ENCODE measurements around the gene NCKAP5. TPM values are rescaled to one million over a fixed set of nuclear protein-coding genes. Genes with fewer than 3 reads are reported as not detected.
"Not testable (repeated sequence)": the region's sequence is repeated elsewhere in the genome, so short reads cannot be mapped to it uniquely, and the experiment has no call there.

Gene NCKAP5
- total and polyA plus RNA-seq, 4 donors, result 2.3 to 20.2 (median 8.1) TPM

- peaks cover 0 to 4% (median 0%) of the 10 kb centered on the region in 4 donors for H3K9me3 ChIP-seq (ENCODE audit: control insufficient read depth in 4 of 4, insufficient read depth in 3 of 4, low read length in 3 of 4)
- no peak overlapping the region for H3K4me3 ChIP-seq
- no peak overlapping the region for H3K27ac ChIP-seq (ENCODE audit: low read depth in 1 of 2, low read length in 1 of 2)
- H3K27me3 ChIP-seq (ENCODE audit: control insufficient read depth in 3 of 3, insufficient read depth in 3 of 3, low read length in 2 of 3), result no peaks in the 10 kb centered on the region
- DNase-seq (no peak), ATAC-seq (ENCODE audit: insufficient read depth, low FRiP score) (no peak)
- 85 to 90% methylated on average over 3 of the region's 3 CpGs for WGBS, 2 donors
- H3K9ac ChIP-seq (ENCODE audit: insufficient read depth in 1 of 2, low read length in 2 of 2), result no peak overlapping the region
- no peak for TF ChIP-seq CTCF (IDR thresholded peaks at IDR 0.05; ENCODE audit: control extremely low read depth, extremely low read depth)
- no peaks in the 10 kb centered on the region for H3K36me3 ChIP-seq (ENCODE audit: control insufficient read depth in 4 of 4, insufficient read depth in 4 of 4, low read length in 4 of 4)
- peaks cover 0 to 2% (median 0%) of the 10 kb centered on the region in 5 donors for H3K4me1 ChIP-seq (ENCODE audit: control insufficient read depth in 5 of 5, insufficient read depth in 5 of 5, low read length in 5 of 5)
Measured at GRCh38 chr2:132814651-132815050, 753.6 kb downstream of the NCKAP5 start.

GRCh38 chr2:132813422-132813821 lies 754.8 kb downstream of the NCKAP5 start:
- no peak overlapping the region for H3K27ac ChIP-seq (ENCODE audit: low read depth in 1 of 2, low read length in 1 of 2)
- WGBS, 2 donors, result 71 to 79% methylated on average over 2 of the region's 2 CpGs
- H3K9ac ChIP-seq (ENCODE audit: insufficient read depth in 1 of 2, low read length in 2 of 2), result no peak overlapping the region
- H3K36me3 ChIP-seq (ENCODE audit: control insufficient read depth in 4 of 4, insufficient read depth in 4 of 4, low read length in 4 of 4), result no peaks in the 10 kb centered on the region
- no peaks in the 10 kb centered on the region for H3K27me3 ChIP-seq (ENCODE audit: control insufficient read depth in 3 of 3, insufficient read depth in 3 of 3, low read length in 2 of 3)
- TF ChIP-seq CTCF (IDR thresholded peaks at IDR 0.05; ENCODE audit: control extremely low read depth, extremely low read depth), result no peak
- DNase-seq (no peak), ATAC-seq (ENCODE audit: insufficient read depth, low FRiP score) (no peak)
- peaks cover 0 to 2% (median 0%) of the 10 kb centered on the region in 5 donors for H3K4me1 ChIP-seq (ENCODE audit: control insufficient read depth in 5 of 5, insufficient read depth in 5 of 5, low read length in 5 of 5)
- peaks cover 0 to 4% (median 0%) of the 10 kb centered on the region in 4 donors for H3K9me3 ChIP-seq (ENCODE audit: control insufficient read depth in 4 of 4, insufficient read depth in 3 of 4, low read length in 3 of 4)
- H3K4me3 ChIP-seq, result no peak overlapping the region

DNA sequence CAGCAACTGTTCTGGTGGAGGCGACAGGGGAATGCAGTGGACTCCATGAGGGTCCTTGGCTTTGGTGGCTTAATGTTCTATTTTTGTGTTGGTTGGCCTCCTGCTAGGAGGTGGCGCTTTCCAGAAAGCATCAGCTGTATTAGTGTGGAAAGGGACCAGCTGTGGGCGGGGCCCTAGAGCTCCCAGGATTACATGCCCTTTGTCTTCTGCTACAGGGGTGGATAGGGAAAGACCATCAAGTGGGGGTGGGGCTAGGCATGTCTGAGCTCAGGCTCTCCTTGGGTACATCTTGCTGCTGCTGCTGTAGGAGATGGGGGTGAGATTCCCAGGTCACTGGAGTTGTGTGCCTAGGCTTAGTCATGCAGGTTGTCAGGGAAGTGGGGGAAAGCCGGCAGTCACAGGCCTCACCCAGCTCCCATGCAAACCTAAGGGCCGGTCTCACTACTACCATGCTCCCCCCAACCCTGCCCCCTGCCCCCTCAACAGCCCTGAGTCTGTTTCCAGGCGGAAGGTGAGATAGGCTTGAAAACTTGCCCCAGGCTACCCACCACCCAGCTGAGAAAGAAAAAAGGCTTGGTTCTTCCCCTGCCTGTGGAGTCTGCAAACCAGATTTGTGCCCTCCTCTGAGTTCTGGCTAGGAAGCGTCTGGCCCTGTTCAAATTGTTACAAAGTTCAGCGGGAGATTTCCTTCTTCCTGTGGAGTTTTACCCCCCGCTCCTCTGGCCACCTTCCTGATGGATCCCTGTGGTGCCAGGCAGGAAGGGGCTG lies 756.9 kb downstream of the NCKAP5 start:
- 77 to 84% methylated on average over 9 of the region's 9 CpGs for WGBS, 2 donors
- peaks cover 0 to 1% (median 0%) of the 10 kb centered on the region in 4 donors for H3K9me3 ChIP-seq (ENCODE audit: control insufficient read depth in 4 of 4, insufficient read depth in 3 of 4, low read length in 3 of 4)
- H3K27me3 ChIP-seq (ENCODE audit: control insufficient read depth in 3 of 3, insufficient read depth in 3 of 3, low read length in 2 of 3), result no peaks in the 10 kb centered on the region
- DNase-seq (no peak), ATAC-seq (ENCODE audit: insufficient read depth, low FRiP score) (no peak)
- H3K4me3 ChIP-seq, result no peak overlapping the region
- H3K4me1 ChIP-seq (ENCODE audit: control insufficient read depth in 5 of 5, insufficient read depth in 5 of 5, low read length in 5 of 5), result no peaks in the 10 kb centered on the region
- H3K27ac ChIP-seq (ENCODE audit: low read depth in 1 of 2, low read length in 1 of 2), result no peak overlapping the region
- H3K36me3 ChIP-seq (ENCODE audit: control insufficient read depth in 4 of 4, insufficient read depth in 4 of 4, low read length in 4 of 4), result no peaks in the 10 kb centered on the region
- no peak overlapping the region for H3K9ac ChIP-seq (ENCODE audit: insufficient read depth in 1 of 2, low read length in 2 of 2)
- no peak for TF ChIP-seq CTCF (IDR thresholded peaks at IDR 0.05; ENCODE audit: control extremely low read depth, extremely low read depth)

DNA sequence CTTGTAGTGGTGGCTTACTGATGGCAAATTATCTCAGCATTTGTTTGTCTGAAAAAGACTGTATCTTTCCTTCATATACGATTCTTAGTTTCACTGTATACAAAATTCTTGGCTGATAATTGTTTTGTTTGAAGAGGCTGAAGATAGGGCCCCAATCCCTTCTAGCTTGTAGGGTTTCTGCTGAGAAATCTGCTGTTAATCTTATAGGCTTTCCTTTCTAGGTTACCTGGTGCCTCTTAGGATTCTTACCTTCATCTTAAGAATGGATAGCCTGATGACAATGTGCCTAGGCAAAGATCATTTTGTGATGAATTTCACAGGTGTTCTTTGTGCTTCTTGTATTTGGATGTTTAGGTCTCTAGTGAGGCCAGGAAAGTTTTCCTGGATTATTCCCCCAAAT lies 758.3 kb downstream of the NCKAP5 start:
- not testable (repeated sequence) for H3K36me3 ChIP-seq (ENCODE audit: control insufficient read depth in 4 of 4, insufficient read depth in 4 of 4, low read length in 4 of 4); H3K27me3 ChIP-seq (ENCODE audit: control insufficient read depth in 3 of 3, insufficient read depth in 3 of 3, low read length in 2 of 3); ATAC-seq (ENCODE audit: insufficient read depth, low FRiP score); DNase-seq; H3K9me3 ChIP-seq (ENCODE audit: control insufficient read depth in 4 of 4, insufficient read depth in 3 of 4, low read length in 3 of 4); H3K27ac ChIP-seq (ENCODE audit: low read depth in 1 of 2, low read length in 1 of 2); H3K4me3 ChIP-seq; H3K4me1 ChIP-seq (ENCODE audit: control insufficient read depth in 5 of 5, insufficient read depth in 5 of 5, low read length in 5 of 5); H3K9ac ChIP-seq (ENCODE audit: insufficient read depth in 1 of 2, low read length in 2 of 2)
- 82 to 86% methylated on average over 1 of the region's 1 CpG for WGBS, 2 donors

Data from lung (tissue), 12 donors.